ENCODE results near the gene RAMP3. TPM values are rescaled to one million over a fixed set of nuclear protein-coding genes. Genes with fewer than 3 reads are reported as not detected.

The RAMP3 gene
- total RNA-seq, 2 donors from 2014 or later = not detected

DNA sequence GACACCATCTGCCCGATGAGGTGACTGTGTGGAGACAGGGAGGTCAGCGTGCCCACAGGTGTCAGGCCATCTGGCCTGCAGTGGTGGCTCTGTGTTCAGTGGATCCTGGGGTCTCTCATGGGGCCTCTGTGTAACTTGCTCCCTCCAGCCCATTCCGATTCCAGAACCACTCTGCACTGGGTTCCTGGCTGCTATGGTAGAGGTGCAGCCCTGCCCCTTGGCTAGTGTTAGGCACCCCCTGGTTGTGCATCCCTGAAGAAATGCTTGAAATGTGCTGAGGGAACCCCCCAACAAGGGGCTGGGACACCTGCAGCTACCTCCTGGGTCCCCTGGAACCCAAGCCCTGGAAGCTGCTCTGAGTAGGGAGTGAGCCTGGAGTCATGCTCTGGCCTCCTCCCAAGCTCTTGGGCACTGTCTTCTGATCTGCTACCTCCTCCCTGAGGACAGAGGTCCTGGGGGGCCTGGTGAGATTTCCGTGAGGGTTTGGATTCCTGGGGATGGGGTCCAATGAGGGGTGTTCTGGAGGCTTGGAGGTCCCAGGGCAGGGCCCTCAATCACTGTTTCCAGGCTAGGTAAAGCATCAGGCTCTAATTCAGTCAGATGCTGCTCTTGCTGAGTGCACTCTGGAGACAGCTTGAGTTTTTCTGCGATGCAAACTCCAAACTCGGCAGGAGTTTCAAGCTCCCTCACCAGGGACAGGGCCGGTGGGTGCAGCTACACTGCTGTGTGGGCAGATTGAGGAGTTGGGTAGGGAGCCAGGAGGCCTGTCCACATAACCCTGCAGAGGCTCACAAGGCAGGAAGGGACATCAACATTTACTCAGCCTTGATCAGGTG is 27.7 kb downstream of the RAMP3 start:
- Mint-ChIP-seq H3K4me1 (no peaks in the 10 kb centered on the region), H3K36me3 (ENCODE audit: low read depth) (no peaks in the 10 kb centered on the region), H3K4me3 (no peak overlapping the region), H3K27ac (no peak overlapping the region), H3K9me3 (no peaks in the 10 kb centered on the region), H3K27me3 (peaks cover 11% of the 10 kb centered on the region)
- no peak for ATAC-seq (replicated peaks)

DNA sequence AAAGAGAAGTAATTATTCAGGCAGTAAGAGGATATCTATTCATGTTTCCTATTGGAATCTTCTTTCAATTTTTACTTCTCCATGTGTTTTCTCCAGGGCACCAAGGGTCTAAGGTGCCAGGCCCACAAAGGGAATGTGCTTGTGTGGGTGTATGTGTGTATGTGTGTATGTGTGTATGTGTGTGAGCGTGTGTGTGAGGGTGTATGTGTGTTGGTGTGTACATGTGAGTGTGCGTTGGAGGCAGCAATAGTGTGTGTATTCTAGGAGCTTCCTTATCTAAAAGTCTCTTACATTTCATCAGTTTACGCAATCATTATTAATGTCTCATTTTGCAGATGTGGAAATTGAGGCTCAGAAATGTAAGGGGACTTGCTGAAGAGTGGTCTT is 28.3 kb downstream of the RAMP3 start:
- Mint-ChIP-seq H3K27me3 (peaks cover 11% of the 10 kb centered on the region), H3K36me3 (ENCODE audit: low read depth) (no peaks in the 10 kb centered on the region), H3K4me3 (no peak overlapping the region), H3K27ac (no peak overlapping the region), H3K4me1 (no peaks in the 10 kb centered on the region), H3K9me3 (no peaks in the 10 kb centered on the region)
- ATAC-seq (replicated peaks) = no peak

DNA sequence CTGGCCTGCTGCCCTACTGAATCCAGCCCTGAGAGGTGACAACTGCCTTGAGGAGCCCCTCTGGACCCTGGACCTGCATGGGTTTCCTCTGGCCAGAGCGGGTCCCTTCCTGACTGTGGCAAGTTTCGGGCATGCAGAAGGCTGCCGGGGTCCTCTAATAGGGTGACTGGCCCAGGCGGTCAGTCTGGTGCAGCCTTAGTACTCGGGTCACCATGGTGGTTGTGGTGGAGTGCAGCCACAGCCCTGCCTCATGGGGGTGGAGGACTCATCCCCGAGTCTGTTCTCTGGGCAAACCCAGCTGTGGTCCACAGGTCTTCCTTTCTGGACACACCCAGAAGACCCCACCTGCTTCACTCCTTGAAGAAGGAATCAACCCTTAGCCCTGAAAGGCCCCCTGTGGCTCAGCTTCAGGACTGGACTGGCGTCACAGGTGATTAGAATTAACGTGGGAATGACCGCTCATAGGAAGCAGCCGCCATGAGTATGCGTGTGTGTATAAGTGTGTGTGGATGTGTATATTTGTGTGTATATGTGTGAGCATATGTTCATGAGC is 28.7 kb downstream of the RAMP3 start:
- ATAC-seq (replicated peaks) = no peak
- no peaks in the 10 kb centered on the region for H3K9me3 Mint-ChIP-seq
- no peaks in the 10 kb centered on the region for H3K4me1 Mint-ChIP-seq
- H3K27me3 Mint-ChIP-seq = peaks cover 13% of the 10 kb centered on the region
- no peak overlapping the region for H3K4me3 Mint-ChIP-seq
- H3K36me3 Mint-ChIP-seq (ENCODE audit: low read depth) = no peaks in the 10 kb centered on the region
- no peak overlapping the region for H3K27ac Mint-ChIP-seq

DNA sequence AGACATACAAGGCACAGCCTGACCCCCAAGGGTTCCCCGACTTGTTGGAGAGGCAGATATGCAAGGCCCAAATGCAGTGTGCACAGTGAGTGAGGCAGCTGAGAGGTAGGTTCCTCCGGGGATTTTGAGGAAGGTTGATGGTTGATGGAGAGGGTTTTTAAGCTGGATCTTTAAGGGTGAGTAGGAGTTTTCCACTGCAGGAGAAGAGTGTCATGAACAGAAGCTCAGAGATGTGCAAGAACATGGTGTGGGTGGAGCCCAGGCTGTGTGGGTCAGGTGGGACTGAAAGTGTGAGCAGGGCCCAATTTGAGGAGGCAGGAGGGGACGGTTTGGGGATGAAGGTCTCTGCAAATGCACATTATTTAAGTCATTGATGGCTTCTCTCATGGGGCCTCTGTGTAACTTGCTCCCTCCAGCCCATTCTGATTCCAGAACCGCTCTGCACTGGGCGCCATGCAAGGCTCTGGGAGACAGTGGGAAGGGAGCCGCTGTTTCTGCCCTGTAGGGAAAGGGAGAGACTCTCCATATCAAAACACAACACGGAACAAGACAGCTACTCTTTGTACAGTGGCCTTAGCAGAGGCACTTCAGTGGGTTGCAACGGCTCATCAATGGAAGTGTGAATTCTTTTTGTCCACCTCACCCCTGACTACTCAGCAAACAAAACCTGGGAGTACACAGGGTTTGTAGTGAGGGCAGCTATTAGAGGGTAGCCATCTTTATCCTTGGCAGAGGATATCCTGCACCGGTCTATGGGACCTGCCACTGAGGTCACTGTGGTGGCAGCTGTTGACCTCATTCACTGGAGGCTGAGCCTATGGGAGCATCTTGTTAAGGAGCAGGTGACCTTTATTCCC is 29.7 kb downstream of the RAMP3 start:
- no peaks in the 10 kb centered on the region for H3K36me3 Mint-ChIP-seq (ENCODE audit: low read depth)

DNA sequence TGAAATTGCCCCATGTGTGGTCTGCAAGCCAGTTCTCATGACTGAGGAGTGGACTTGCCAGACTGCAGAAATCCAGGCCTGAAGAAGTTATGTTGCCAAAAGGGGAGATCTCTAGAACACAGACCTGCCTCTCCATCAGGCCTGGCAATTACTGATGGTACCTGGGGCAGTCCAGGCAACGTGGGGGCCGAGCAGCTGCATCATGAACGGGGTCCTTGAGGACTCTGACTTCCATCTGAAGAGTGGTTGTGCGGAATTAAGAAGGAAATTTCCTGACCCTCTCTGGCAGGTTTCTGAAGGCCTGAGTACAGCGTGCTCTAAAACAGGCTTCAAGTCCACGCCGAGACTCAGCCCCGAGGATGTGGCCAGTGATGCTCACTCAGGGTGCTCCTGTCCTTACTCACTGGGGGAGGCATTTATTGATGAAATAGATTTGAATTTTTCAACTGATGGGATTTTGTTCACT is 30.4 kb downstream of the RAMP3 start:
- no peak for ATAC-seq (replicated peaks)
- H3K27ac Mint-ChIP-seq = no peak overlapping the region
- H3K36me3 Mint-ChIP-seq (ENCODE audit: low read depth) = no peaks in the 10 kb centered on the region
- H3K27me3 Mint-ChIP-seq = peaks cover 20% of the 10 kb centered on the region
- peaks cover 7% of the 10 kb centered on the region for H3K4me1 Mint-ChIP-seq
- no peak overlapping the region for H3K4me3 Mint-ChIP-seq
- peaks cover 6% of the 10 kb centered on the region for H3K9me3 Mint-ChIP-seq

More for the DNA sequence above, 29.7 kb downstream of the RAMP3 start:
- no peak overlapping the region for H3K4me3 Mint-ChIP-seq
- H3K9me3 Mint-ChIP-seq = peaks cover under 1% of the 10 kb centered on the region
- H3K27ac Mint-ChIP-seq = no peak overlapping the region
- peaks cover 13% of the 10 kb centered on the region for H3K27me3 Mint-ChIP-seq
- no peak for ATAC-seq (replicated peaks)
- peaks cover under 1% of the 10 kb centered on the region for H3K4me1 Mint-ChIP-seq

DNA sequence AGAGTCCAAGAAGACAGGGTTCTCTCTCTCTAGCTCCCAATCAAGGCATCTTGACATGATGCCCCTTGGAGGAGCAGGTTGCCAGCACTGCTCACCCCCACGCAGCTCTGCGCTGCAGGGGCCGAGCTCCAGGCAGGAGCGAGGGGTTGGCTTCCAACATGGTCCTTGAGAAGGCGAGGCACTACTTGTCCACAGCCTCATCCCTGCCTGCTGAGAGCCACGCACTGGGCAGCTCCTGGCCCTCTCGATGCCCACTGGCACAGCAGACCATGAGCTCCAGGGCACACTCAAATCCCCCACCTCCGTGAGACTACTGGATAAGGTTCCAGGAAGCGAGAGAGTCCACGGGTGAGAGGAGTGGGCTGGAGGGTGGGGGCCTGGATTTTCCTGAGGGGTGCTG is 31.1 kb downstream of the RAMP3 start:
- no peaks in the 10 kb centered on the region for H3K36me3 Mint-ChIP-seq (ENCODE audit: low read depth)
- H3K9me3 Mint-ChIP-seq = peaks cover 6% of the 10 kb centered on the region
- H3K27me3 Mint-ChIP-seq = peaks cover 24% of the 10 kb centered on the region
- H3K4me3 Mint-ChIP-seq = no peak overlapping the region
- H3K4me1 Mint-ChIP-seq = peaks cover 8% of the 10 kb centered on the region
- H3K27ac Mint-ChIP-seq = no peak overlapping the region
- no peak for ATAC-seq (replicated peaks)

DNA sequence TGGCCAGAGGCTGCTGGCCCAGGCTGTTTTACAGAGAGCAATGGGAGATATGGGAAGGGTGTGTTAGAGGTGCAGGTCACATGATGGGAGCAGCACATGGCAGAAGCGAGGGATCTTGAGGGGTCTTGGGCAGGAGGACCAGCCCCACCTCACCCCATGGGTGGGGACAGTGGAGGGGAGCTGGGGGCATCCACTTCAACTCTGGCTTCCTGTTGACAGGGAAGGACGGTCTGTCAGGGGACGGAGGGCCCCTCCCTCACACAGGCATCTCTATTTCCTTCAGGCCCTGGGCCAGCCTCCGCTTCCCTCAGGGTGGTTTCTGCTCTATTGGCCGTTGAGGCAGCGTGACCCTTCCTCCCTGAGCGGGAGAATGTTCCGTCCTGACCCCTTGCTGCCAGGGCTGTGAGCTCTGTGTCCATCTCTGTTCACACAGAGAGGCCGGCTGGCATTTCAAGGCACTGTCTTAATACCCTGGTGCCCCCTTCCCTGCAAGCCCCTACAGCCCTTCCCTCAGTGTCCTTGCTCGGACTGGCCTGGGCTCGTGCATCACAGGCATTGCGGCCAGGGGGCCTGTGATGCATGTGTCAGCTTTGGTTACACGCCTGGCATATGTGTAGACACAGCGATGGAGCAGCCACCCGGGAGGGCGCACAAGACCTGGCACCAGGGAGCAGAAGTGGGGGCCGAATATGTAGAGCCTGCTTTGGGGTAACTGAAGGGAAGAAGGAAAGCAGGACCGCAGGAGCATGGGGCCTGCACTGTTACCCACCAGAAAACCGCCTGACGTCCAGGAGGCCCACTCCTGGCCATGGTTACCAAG is 31.8 kb downstream of the RAMP3 start:
- Mint-ChIP-seq H3K27ac (no peak overlapping the region), H3K27me3 (peaks cover 24% of the 10 kb centered on the region), H3K36me3 (ENCODE audit: low read depth) (no peaks in the 10 kb centered on the region), H3K9me3 (peaks cover 6% of the 10 kb centered on the region), H3K4me1 (peaks cover 8% of the 10 kb centered on the region), H3K4me3 (no peak overlapping the region)
- ATAC-seq (replicated peaks) = no peak

DNA sequence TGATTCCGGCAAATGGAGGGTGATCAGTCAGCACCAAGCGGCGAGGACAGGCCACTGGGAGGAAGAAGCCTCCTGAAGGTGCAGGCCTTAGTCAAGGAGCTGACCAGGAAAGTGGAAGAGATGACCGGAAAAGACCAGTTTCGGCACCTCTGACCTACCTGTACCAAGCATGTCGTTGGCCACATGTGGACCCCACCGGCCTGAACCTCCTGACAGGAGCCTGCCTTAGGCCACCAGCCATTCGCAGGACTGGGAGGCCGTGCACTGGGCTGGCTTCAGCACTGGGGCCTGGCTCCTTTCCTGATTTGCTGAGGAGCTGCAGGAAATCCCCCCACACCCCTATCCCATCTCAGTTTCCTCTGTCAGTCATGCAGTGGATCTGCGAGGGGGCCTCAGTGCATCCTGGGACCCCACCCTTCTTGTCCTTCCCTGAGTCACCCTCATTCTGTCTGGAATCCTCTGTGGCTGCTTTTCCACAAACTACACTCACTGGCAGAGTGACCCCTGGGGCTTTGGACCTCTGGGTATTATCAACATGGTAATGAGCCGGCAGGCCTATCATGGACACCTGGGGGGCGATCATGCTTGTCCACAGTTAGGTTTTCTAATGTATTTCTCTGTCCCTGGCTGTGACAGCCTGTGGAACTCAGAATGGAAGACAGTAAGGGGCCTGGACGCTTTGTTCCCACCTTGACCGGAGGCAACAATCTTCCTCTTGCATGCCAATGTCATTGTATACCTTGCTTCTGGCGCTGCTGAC is 33.0 kb downstream of the RAMP3 start:
- H3K4me1 Mint-ChIP-seq = peaks cover 8% of the 10 kb centered on the region

DNA sequence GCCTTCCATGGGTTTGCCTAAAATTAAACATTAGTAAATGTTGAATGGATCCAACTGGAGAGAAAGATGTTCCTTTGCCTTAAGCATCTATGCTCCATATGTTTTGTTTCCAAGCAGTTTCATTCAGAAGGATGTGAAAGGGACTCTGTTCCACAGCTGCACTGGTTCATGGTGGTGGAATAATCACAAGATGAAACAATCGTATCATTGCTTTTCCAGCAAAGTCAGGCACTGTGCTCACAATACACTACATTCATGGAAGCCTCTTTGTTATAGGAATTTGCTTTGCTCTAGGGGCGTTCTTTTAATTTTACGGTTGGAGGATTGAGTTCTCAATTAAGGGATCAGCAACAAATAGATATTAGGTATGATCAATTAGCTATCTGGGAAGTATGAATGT is 33.8 kb downstream of the RAMP3 start:
- Mint-ChIP-seq H3K4me1 (peaks cover 8% of the 10 kb centered on the region), H3K36me3 (ENCODE audit: low read depth) (no peaks in the 10 kb centered on the region), H3K4me3 (no peak overlapping the region), H3K27me3 (peaks cover 28% of the 10 kb centered on the region), H3K27ac (no peak overlapping the region), H3K9me3 (peaks cover 6% of the 10 kb centered on the region)
- no peak for ATAC-seq (replicated peaks)

More for the DNA sequence above, 33.0 kb downstream of the RAMP3 start:
- Mint-ChIP-seq H3K27me3 (peaks cover 28% of the 10 kb centered on the region), H3K4me3 (no peak overlapping the region), H3K9me3 (peaks cover 6% of the 10 kb centered on the region), H3K36me3 (ENCODE audit: low read depth) (no peaks in the 10 kb centered on the region), H3K27ac (no peak overlapping the region)
- ATAC-seq (replicated peaks) = no peak

DNA sequence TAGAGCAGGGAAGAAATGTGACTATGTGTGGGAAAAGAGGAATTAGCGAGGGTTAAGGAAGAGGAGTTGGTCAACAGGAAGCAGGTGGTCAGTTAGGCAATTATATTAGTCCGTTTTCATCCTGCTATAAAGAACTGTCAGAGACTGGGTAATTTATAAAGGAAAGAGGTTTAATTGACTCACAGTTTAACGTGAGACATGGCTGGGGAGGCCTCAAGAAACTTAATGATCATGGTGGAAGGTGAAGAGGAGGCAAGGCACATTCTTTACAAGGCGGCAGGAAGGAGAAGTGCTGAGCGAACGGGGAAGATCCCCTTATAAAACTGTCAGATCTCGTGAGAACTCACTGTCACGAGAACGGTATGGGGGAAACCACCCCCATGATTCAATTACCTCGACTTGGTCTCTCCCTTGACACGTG is 35.0 kb downstream of the RAMP3 start:
- H3K4me1 Mint-ChIP-seq = peaks cover 10% of the 10 kb centered on the region
- ATAC-seq (replicated peaks) = no peak
- peaks cover 30% of the 10 kb centered on the region for H3K27me3 Mint-ChIP-seq
- no peak overlapping the region for H3K27ac Mint-ChIP-seq
- no peaks in the 10 kb centered on the region for H3K36me3 Mint-ChIP-seq (ENCODE audit: low read depth)
- peaks cover 6% of the 10 kb centered on the region for H3K9me3 Mint-ChIP-seq
- no peak overlapping the region for H3K4me3 Mint-ChIP-seq

DNA sequence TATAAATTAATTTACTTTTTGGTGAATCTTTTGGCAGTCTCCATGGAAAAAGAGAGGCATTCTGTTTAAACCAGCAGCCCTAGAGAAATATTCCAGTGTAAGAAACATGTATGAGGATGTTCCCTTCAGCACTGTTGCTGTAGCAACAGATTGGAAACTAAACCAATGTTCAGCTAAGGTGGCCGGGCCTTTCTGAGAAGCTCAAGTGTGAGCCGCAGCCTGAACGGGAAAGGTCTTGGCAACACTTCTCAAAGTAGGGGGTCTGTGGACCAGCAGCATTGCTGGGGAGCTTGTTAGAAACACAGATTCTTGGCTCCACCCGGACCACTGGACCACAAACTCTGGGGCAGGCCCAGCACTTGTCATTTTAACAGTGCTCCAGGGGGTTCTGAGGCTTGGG is 36.2 kb downstream of the RAMP3 start:
- ATAC-seq (replicated peaks) = no peak
- no peaks in the 10 kb centered on the region for H3K36me3 Mint-ChIP-seq (ENCODE audit: low read depth)
- H3K27ac Mint-ChIP-seq = no peak overlapping the region
- H3K9me3 Mint-ChIP-seq = peaks cover 6% of the 10 kb centered on the region
- H3K27me3 Mint-ChIP-seq = peaks cover 32% of the 10 kb centered on the region
- no peak overlapping the region for H3K4me3 Mint-ChIP-seq
- H3K4me1 Mint-ChIP-seq = peaks cover 12% of the 10 kb centered on the region

DNA sequence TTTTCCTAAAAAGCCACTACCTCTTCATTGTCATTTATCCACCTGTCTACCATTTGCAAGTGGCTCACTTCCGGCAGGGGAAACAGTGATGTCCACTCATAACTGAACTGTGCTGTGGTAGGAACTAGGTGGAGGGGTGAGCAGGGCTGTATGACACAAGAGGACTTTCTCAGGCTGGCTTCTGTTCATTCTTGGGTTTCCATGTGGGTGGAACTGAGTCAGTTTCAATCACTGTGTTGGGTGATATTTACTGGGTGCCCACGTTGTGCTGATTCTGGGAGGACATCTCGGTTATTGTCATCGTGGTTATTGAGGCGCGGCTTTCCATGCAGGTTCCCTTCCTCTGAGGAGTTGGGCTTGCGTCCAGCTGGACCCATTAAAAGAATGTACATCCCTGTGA is 38.8 kb downstream of the RAMP3 start:
- no peaks in the 10 kb centered on the region for H3K36me3 Mint-ChIP-seq (ENCODE audit: low read depth)
- H3K27me3 Mint-ChIP-seq = peaks cover 28% of the 10 kb centered on the region
- no peak overlapping the region for H3K4me3 Mint-ChIP-seq
- peak overlapping the region; percentile 18 for H3K27ac Mint-ChIP-seq
- H3K9me3 Mint-ChIP-seq = peaks cover 6% of the 10 kb centered on the region
- H3K4me1 Mint-ChIP-seq = peaks cover 12% of the 10 kb centered on the region
- peak; percentile 97 for ATAC-seq (replicated peaks)

DNA sequence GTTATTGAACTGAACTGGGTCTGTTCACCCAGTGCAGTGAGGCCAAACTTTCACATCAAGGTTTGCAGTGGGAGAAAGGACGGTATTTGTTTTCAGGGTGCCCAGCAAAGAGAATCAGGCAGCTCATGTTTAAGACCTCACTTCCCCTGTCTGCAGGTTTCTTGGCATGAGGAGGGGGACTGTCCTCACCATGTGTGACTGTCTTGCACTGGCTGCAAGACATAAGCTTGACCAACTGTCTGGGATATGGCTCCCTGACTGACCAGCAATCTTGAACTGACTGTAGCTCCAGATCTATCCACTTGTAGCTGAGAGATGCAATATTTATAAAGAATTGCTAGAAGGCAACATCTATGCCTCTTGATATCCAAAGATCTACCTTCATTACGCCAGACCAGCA is 39.9 kb downstream of the RAMP3 start:
- no peak overlapping the region for H3K4me3 Mint-ChIP-seq
- H3K36me3 Mint-ChIP-seq (ENCODE audit: low read depth) = no peaks in the 10 kb centered on the region
- H3K27me3 Mint-ChIP-seq = peaks cover 20% of the 10 kb centered on the region
- H3K9me3 Mint-ChIP-seq = peaks cover 4% of the 10 kb centered on the region
- ATAC-seq (replicated peaks) = no peak
- no peak overlapping the region for H3K27ac Mint-ChIP-seq
- peaks cover 10% of the 10 kb centered on the region for H3K4me1 Mint-ChIP-seq

Measured in activated T-helper 17 cell treated with anti-CD3 and anti-CD28 coated beads, Interleukin-2, amount 50 U/mL, for 72 hours (primary cell).